ENCODE results near the gene CCER1.

CCER1 gene

GRCh38 chr12:90920222-90920621, 34.8 kb downstream of the CCER1 start:
- no peak for DNase-seq

DNA sequence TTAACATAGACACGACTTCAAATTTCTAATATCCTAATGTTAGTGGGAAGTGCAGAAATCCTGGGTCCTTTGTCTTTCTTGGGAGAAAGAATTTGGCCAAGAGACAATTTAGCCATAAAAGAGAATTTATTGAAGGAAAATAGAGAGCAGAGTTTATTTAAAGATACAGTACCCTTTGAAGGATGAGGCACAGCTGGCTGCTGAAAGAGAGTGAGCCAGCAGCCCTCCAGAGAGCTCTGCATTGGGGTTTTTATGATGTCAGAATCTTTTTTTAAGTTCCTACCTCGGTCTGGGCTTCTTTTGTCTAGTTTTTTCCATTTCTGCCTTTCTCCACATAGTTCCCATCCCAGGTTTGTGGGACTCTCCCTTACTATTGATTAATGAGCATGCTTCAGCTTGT, 37.5 kb downstream of the CCER1 start:
- DNase-seq: no peak

- DNase-seq: no peak
Measured at GRCh38 chr12:90916516-90916915, 38.5 kb downstream of the CCER1 start.

- DNase-seq: no peak
Measured at GRCh38 chr12:90915353-90915752, 39.6 kb downstream of the CCER1 start.

DNA sequence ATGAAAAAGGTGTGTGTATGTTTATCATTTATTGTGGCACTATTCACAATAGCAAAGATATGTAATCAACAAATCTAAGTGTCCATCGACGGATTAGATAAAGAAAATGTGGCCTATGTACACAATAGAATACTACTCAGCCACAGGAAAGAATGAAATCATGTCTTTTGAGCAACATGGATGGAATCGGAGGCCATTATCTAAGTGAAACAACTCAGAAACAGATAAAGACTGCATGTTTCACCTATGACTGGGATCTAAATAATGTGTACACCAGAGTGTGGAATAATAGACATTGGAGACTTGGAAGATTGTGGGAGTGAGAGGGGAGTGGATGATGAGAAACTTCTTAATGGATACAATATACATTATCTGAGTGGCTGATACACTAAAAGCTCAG, 44.0 kb downstream of the CCER1 start:
- no peak for DNase-seq

DNA sequence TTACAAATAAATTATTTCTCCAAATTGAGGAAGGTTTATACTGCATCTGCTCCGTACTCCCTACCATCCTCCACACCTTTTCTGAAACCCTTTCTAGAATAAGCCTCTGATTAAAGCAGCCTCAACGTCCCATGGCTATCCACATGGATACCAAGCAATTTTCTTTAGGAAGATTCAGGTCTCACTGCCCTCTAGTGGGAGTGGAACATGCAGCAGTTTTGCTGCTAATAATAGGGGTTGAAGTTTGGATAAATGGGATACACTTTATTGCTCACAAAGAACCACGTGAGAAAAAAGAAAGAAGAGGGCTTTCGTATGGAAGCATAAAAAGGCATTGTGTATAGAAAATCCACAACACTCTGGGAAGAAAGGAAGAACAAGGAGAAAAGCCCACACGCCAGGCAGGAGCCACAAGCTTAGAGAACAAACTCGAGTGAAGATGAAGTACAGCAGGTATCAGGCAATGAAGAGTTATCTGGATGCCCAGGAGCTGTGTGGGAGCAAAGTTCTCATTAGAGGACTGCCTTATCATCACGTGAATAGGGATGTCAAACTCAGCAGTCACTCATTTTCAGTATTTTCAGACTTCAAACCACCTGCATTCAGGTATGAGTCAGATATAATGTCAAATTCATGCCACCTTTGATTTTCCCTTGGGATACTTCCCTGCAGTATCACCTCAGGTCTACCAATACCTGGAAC, 45.8 kb downstream of the CCER1 start:
- peak in 6 of 51 donors; percentile 0 to 11 (median 2) for DNase-seq

DNA sequence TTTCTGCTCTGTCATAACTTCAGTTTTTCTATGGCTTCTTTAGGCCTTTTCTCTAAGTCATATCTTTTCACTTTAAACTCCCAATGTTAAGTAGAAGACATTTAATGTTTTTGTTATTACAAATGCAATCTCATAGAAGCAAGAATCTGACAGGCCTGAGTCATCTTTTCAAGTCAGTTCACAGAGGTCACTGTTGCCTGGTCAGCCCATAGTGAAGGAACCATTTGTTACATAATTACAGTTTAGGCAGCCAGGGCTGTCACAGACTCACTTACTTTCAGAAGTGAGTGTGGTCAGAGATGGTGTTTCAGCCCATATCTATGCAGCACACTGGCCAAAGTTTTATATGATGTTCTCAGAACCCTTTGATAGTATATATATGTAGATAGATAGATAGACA, 46.5 kb downstream of the CCER1 start:
- DNase-seq: no peak

DNA sequence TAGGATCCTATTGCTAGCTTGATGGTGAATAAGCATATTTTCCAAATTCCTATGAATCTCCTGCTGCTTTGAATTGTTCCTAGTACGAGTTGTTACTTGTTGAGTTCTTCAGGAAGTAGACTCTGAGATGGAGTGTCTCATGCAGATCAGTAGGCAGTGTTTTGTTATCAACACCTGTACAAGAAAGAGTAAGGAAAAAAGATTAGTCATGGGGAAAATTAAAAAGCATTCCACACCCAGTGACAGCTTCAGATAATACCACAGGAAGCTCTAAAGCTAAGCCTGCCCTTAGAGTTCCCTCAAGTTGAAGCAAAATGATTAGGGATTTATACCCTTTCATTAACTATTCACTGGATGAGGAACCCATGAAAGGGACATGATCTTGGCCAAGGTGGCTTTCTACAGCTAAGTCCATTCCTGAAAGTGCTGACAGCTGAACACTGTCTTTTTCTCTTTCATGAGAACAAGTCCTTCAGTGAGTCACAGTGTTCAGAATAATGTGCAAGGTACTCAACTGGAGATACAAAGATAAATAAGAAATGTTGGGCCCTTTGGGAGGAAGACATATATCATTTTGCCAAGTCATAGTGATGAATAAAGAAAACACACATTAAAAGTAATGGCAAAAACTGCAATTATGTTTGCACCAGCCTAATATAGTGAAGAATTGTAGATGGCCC, 49.1 kb downstream of the CCER1 start:
- DNase-seq: no peak

DNA sequence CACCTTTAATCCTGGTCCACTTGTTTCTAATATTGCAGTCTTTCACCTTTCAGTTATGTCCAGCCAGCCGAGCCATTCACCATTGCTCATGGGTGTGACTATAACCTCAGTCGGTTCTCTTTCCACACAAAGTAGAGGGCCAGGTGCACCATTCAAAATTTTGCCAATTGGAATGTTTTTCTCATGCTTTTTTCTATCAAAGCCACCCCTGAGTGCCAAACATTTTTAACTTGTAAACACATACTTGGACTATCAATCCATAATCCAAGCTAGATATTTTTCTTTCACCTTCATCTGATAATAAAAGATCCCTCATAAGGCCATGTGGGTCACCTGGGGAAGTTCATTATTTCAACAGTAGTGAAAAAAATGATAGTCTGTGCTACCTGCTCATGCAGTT, 52.4 kb downstream of the CCER1 start:
- DNase-seq: no peak

Data from hypothalamus (tissue), 51 donors.